GM21423 (cell line): ENCODE measurements around the gene WTAP.
"Not testable (repeated sequence)": the region's sequence is repeated elsewhere in the genome, so short reads cannot be mapped to it uniquely, and the experiment has no call there.

Source experiments
- ATAC-seq: cut with Tn5 transposase; IDR thresholded peaks from one replicate; pipeline ENCODE4 v1.9.1; 2021; ENCODE audit warnings: mild to moderate bottlenecking, moderate library complexity; ENCODE audit not compliant: unreplicated experiment

Gene WTAP

GRCh38 chr6:159726918-159727716, at the start of gene WTAP:
Gene WTAP, plus strand, starts transcription at chr6:159727506. Its CDS starts 8,760 bp downstream, at chr6:159736266.
- ATAC-seq: peak; percentile 82

GRCh38 chr6:159677506-159678165, 49.7 kb upstream of the WTAP start:
- ATAC-seq: no peak

GRCh38 chr6:159678574-159678973, 48.7 kb upstream of the WTAP start:
- ATAC-seq: no peak

- ATAC-seq: no peak
Observed at GRCh38 chr6:159679091-159680077, 47.9 kb upstream of the WTAP start.

- ATAC-seq: no peak
Observed at GRCh38 chr6:159680104-159680503, 47.2 kb upstream of the WTAP start.

GRCh38 chr6:159681191-159681880, 46.0 kb upstream of the WTAP start:
- no peak for ATAC-seq

GRCh38 chr6:159682295-159682694, 45.0 kb upstream of the WTAP start:
- no peak for ATAC-seq

GRCh38 chr6:159682810-159683209, 44.5 kb upstream of the WTAP start:
- no peak for ATAC-seq

GRCh38 chr6:159684013-159684304, 43.3 kb upstream of the WTAP start:
- no peak for ATAC-seq

- ATAC-seq: no peak
Observed at GRCh38 chr6:159686040-159686439, 41.3 kb upstream of the WTAP start.

GRCh38 chr6:159686703-159687102, 40.6 kb upstream of the WTAP start:
- ATAC-seq: no peak

- ATAC-seq: no peak
Observed at GRCh38 chr6:159687341-159687740, 40.0 kb upstream of the WTAP start.

GRCh38 chr6:159688266-159688905, 38.9 kb upstream of the WTAP start:
- ATAC-seq: no peak

- no peak for ATAC-seq
Observed at GRCh38 chr6:159689001-159689400, 38.3 kb upstream of the WTAP start.

GRCh38 chr6:159690135-159690534, 37.2 kb upstream of the WTAP start:
- ATAC-seq: not testable (repeated sequence)

GRCh38 chr6:159691133-159691962, 36.0 kb upstream of the WTAP start:
- no peak for ATAC-seq

GRCh38 chr6:159691963-159692287, 35.4 kb upstream of the WTAP start:
- ATAC-seq: no peak

- ATAC-seq: peak; percentile 32
Observed at GRCh38 chr6:159692303-159693127, 34.8 kb upstream of the WTAP start.
